HG03457 (cell line): Measurements from ENCODE around the gene HIPK1.

Source experiments
- ATAC-seq: cut with Tn5 transposase; IDR thresholded peaks from one replicate; pipeline ENCODE4 v1.9.1; 2021; ENCODE audit warnings: moderate number of reproducible peaks; ENCODE audit not compliant: unreplicated experiment

The HIPK1 gene

DNA sequence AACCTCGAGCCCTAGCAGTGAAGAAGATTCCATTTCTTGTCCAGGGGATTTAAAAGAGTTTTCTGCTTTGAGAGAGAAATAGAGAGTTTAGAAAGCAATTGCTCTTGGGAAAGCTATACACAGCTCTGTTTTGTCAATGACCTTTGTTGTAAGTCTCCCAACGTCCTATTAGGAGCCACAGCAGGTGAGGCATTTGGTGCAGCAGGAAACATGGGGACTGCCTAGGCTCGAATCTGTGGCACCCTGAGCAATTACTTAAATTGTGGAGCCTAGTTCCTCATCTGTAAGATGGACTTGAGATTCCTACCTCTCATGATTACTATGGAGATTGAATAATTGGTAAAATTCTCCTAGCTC is 15.8 kb upstream of the HIPK1 start:
- ATAC-seq: no peak

DNA sequence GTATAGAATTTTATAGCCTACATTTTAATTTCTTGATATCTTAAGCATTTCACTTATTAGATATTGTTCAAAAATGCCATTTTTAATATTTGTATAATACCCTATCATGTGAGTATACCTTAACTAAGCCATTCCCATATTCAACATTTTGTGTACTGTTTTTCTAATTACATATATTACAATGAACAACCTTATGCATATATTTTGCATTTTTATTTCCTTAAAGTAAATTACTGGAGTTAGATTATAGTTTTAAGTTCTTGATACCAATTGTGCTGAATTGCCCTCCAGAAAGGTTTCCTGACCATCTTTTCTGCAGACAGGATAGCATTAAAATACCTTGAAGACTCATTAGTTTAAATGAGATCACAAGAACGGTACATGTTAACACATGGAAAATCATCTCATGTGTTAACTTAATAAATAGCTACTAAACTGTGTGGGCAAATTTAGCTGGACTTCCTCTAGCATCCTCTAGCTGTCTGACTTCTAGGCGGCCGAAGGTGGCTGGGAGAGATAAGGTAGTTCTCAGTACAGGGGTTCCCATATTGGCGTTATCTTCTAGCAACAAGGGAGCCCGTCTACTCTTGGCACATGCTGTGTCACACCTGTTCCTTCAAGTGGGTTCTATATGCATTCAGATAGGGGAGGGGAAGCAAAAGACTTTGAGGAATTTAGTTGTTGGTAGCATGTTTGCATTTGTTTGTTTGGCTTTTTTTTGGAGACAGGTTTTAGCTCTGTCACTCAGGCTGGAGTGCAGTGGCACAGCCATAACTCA is 15.0 kb upstream of the HIPK1 start:
- no peak for ATAC-seq

GRCh38 chr1:113916974-113917373 is 12.2 kb upstream of the HIPK1 start:
- ATAC-seq: no peak

- no peak for ATAC-seq
Observed at GRCh38 chr1:113917400-113918082, 11.6 kb upstream of the HIPK1 start.

DNA sequence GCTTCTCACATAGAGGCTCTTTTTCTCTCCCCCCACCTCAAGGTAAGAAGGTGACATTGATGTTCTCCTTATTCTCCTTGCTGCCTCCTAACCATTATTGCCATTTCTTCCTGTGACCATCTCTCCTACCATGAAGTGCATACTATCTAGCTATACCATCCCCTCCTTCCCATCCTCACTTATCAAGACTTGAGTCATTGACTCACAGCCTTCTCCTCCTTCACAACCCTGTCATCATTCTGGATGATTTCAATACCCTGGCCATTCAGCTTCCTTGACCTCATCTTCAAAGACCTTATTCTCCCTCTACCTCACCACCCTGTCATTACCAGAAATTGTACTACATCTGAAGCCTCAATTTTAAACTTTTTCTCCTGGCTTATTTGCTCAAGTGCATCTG is 10.9 kb upstream of the HIPK1 start:
- ATAC-seq: no peak

- no peak for ATAC-seq
Observed at GRCh38 chr1:113922957-113923356, 6.2 kb upstream of the HIPK1 start.

DNA sequence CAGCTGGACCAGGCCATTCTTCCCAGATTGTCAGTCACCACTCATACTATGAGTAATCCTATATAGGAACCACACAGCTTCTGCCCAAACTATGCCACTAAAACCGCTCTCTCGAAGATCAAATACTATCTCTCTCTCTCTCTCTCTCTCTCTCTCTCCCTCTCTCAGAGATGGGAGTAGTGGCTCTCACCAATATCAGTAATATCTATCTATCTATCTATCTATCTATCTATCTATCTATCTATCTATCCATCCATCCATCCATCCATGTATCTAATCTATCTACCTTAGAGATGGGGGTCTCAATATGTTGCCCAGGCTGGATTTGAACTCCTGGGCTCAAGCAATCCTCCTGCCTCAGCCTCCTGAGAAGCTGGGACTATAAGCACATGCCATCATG is 4.7 kb upstream of the HIPK1 start:
- ATAC-seq: no peak

DNA sequence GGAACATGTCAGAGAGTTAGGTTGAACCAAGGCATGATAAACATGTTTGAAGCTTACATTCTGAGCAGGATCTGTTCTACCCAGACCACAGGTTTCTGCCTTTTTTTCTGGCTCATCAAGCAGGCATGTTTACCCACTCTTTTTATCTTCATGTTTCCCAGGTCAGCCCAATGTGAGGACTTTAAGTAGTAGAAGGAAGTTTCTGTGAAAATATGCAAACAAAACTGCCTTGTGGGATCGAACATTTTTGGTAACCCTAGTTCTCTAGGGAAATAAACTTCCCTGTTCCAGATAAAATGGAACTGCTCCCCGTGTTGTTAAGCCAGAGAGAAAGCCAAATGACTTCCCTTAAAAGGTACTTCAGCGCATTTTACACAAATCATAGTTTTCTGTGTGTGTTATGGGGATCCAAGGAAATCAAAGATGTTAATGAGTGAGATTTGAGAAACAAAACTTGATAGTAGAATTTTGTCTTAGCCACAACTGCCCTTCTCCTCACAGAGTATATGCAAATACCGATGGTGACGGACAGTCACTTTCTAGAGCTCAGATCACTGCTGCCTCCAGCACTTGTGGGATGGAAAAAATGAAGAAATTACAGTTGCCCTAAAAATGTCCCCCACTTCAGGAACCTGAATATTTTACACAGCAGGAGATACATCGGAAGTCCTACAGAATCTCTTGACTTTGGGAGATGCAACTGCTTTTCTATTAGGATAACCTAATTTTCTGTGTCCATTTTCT is 765 bp upstream of the HIPK1 start:
- no peak for ATAC-seq

DNA sequence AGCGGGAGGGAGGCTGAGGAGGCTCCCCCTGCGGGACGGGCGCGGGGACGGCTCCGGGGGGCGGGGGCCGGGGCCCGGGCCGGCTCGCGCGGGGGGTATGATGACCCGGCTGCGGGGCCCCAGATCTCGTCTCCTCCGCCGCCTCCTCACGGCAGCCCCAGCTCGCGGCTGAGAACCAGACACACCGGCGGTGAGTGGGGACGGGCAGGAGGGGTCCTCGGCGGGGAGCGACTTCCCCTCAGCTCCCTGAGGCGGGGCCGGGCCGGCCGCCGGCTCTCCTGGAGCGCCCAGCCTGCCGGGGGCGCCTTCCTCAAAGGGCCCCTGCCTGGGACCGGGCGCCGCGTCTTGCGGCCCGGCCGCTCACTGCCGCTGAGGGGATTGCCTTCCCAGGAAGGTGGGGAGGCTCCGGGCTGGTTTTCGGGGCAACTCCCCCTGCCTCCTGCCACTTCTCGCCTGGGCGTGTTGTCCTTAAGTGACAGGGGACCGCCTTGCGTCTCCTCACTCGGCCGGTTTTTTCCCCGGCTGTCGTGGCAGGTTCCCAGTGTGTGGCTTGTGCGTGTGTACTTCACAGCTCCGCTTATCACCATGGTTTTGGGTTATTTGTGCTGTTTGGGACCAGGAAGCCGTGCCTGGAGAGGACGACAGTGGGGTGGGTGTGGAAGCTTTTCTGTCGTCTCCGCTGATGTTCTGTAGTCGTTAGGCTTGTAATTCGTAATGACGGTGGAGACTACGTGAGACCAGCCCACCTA is 800 bp downstream of the HIPK1 start:
- ATAC-seq: peak; percentile 25

GRCh38 chr1:113930499-113931161 is 1.5 kb downstream of the HIPK1 start:
- no peak for ATAC-seq

- no peak for ATAC-seq
Observed at GRCh38 chr1:113931451-113931851, 2.3 kb downstream of the HIPK1 start.

DNA sequence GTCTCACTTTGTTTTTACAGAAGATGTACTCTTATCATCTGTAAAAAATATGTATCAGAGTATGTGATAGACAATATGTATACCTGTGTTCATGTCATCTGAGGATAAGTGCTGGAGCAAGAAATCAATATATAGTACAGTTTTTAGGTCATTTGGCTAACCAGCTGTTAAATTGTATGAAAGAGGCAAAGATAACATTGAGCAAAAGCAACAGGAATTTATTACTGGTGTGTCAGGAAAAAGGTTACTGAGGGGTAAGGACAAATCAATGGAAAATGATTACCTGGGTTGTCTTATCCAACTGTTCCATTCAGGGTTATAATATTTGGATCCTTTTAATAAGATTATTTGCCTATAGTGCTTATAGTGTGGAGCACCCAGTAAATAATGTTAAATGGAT is 4.9 kb downstream of the HIPK1 start:
- no peak for ATAC-seq

DNA sequence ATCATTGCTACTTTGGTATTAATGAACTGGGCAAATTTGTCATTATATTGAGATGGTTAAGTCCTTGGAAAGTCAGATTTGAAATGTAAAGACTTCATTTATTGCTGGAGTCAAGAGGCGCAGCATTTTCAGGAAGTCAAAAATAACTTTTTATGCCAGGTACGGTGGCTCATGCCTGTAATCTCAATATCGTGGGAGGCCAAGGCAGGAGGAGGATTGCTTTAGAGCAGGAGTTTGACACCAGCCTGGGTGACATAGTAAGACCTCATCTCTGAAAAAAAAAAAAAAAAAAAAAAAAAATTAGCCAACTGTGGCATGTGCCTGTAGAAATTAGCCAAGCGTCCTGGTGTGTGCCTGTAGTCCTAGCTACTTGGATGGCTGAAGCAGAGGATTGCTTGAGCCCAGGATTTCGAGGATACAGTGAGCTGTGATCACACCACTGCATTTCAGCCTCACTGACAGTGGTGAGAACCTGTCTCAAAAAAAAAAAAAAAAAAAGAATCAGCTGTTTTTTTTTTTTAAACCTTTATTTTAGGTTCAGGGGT is 5.5 kb downstream of the HIPK1 start:
- ATAC-seq: no peak

DNA sequence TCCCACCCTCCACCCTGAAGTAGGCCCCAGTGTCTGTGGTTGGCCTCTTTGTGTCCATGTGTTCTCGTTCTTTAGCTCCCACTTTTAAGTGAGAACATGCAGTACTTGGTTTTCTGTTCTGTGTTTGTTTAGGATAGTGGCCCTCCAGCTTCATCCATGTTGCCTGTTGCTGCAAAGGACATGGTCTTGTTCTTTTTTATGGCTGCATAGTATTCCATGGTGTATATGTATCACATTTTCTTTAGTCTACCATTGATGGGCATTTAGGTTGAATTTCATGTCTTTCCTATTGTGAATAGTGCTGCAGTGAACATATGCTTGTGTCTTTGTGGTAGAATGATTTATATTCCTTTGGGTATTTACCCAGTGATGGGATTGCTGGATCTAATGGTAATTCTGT is 6.1 kb downstream of the HIPK1 start:
- ATAC-seq: no peak

GRCh38 chr1:113935970-113936369 is 6.8 kb downstream of the HIPK1 start:
- no peak for ATAC-seq

DNA sequence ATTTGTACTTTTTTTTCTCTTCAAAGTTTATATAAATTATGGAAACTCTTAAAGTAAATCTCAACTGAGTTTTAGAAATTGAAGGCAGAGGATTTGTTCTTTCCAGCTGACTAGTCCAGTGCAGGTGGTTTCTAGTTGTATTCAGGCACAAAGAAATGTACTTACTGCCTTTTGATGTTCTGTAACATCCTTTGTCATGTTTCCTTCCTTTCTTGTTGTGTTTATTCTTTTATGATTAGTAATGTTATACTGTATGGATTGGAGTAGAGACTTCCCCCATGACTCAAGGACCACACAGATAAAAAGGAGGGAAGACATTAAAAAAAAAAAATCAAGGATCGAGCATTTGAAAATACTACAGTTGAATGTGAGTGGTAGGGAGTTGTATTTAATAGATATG is 8.0 kb downstream of the HIPK1 start:
- ATAC-seq: no peak

DNA sequence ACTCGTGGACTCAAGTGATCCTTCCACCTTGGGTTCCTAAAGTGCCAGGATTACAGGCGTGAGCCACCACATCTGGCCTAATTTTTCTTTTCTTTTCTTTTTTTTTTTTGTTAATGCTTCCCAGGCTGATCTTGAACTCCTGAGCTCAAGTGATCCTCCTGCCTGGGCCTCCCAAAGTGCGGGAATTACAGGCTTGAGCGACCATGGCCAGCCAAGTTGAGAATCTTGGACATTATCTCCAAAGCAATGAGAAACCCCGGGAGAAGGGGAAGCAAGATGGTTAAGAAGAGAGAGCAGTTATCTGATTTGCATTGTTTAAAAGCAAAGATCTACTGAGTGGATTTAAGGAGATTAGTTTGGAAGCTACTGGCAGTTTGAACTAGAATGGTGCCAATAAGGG is 9.1 kb downstream of the HIPK1 start:
- no peak for ATAC-seq

- ATAC-seq: no peak
Observed at GRCh38 chr1:113940365-113941244, 11.5 kb downstream of the HIPK1 start.

- ATAC-seq: no peak
Observed at GRCh38 chr1:113941245-113941559, 12.1 kb downstream of the HIPK1 start.

- ATAC-seq: no peak
Observed at GRCh38 chr1:113942527-113942926, 13.4 kb downstream of the HIPK1 start.
